ENCODE data around the gene PVR.
A peak's percentile ranks its signal among the peaks of the same experiment; 100 is the strongest.
"Not testable (repeated sequence)": the region's sequence is repeated elsewhere in the genome, so short reads cannot be mapped to it uniquely, and the experiment has no call there.

The PVR gene

DNA sequence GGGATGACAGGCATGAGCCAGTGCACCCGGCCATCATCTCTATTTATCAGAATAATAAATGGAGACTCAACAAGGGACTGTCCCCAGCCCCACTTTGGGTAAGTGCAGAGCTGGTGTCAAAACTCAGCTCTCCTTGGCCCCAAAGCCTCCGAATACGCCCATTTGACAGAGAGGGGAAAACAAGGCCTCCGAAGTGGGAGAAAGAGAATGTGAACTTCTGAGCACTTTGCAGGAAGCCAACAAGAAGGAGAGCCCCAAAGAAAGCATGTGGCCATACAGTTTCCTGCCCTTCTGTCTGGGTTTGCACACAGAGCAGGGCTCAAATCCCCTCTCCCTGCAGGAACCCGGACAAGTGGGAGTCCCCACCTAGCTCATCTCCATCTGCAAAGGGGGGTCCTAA, 56.8 kb downstream of the PVR start:
- no peak for DNase-seq (ENCODE audit: low read depth)

DNA sequence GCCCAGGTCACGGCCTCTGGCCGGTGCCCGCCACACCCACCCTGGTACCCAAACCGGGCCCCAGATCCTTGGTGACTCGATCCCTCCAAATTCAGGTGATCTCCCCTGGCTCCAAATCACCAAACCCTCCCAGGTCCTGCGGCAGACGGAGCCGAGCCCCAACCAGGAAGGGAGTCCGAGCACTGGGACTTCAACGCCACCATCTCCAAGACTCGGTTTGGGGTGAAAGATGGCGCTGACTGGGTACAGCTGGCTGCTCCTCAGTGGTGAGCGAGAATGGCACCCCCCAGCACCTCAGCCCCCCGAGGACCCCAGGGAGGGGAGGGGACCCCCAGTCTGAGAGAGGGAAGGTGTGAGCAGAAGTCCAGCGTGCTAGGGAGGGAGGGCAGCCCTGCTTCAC, 57.5 kb downstream of the PVR start:
- no peak for DNase-seq (ENCODE audit: low read depth)

DNA sequence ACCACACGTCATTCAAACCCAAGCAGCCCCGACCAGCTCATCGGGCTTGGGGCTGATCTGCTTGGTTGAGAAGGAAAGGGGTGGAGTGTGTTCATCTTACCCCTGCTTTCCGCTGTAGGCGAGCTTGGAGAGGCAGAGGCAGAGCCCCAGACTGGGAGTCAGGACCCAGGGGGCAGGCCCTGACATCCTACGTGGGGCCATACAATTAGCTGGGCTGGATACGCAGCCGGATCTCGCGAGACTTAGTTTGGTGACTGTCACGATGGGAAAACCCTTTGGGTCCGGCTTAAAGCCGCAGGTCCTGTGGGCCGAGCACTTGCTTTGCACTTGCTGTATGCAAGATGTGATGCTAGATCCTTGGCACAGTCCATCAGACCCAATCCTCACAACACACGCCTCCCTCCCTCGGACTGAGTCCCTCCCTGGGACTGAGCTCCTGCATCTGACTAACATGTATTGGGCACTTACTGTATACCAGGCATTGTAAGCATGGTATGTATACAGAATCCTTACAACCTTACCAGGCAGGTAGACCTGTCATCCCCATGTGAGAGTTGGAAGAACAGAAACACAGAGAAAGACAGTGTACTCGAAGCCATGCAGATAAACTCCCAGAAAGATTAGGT, 59.0 kb downstream of the PVR start:
- DNase-seq (ENCODE audit: low read depth): peak; percentile 86

DNA sequence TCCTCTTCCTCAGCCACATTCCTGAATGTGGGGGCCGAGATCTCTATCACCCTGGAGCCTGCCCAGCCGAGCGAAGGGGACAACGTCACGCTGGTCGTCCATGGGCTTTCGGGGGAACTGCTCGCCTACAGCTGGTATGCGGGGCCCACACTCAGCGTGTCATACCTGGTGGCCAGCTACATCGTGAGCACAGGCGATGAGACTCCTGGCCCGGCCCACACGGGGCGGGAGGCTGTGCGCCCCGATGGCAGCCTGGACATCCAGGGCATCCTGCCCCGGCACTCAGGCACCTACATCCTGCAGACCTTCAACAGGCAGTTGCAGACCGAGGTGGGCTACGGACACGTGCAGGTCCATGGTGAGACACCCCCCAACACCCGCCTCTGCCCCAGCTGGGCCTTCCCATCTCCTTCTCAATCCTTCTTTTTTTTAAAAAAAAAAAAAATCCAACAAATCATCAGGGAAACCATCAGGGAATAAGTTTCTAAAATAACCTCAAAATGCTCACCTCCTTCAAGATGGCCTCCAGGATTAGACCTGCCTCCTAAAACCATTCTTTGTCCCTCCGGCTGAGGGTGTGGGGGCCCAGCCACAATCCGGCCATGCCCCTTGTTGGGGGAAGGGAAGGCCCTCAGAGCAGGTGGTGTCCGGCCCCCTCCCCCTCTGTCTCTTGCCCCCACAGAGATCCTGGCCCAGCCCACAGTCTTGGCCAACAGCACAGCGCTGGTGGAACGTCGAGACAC, 59.8 kb downstream of the PVR start:
- DNase-seq (ENCODE audit: low read depth): no peak

DNA sequence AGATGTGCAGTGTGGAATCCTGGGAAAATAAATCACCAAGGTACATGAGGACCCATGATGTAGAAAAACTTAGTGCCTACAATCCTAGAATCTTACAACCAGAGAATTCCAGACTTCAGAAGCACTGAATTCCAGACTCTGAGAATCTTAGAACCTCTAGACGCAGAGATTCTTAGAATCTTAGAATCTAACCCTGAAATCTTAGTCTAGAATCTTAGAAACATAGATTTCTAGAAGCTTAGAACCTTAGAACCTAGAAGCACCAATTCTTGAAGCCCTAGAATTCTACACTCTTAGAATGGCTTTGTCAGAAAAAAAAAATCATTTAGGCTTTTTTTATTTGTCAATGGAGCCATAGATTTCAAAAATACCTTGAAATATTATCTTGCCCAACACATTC, 61.3 kb downstream of the PVR start:
- DNase-seq (ENCODE audit: low read depth): no peak

DNA sequence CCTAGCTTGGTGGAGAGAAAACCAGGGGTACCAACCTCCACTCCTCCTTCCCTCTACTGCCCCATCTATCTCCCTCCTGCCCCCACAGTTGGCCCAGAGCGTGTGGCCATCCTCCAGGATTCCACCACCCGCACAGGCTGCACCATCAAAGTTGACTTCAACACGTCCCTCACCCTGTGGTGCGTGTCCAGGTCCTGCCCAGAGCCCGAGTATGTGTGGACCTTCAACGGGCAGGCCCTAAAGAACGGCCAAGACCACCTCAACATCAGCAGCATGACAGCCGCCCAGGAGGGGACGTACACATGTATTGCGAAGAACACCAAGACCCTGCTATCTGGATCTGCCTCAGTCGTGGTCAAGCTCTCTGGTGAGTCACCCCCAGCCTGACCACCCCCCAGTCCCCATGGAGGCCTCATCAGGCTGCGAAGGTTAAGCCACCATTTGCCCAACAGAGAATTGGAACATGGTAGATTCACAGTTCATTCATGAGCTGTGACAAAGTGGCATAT, 61.8 kb downstream of the PVR start:
- no peak for DNase-seq (ENCODE audit: low read depth)

DNA sequence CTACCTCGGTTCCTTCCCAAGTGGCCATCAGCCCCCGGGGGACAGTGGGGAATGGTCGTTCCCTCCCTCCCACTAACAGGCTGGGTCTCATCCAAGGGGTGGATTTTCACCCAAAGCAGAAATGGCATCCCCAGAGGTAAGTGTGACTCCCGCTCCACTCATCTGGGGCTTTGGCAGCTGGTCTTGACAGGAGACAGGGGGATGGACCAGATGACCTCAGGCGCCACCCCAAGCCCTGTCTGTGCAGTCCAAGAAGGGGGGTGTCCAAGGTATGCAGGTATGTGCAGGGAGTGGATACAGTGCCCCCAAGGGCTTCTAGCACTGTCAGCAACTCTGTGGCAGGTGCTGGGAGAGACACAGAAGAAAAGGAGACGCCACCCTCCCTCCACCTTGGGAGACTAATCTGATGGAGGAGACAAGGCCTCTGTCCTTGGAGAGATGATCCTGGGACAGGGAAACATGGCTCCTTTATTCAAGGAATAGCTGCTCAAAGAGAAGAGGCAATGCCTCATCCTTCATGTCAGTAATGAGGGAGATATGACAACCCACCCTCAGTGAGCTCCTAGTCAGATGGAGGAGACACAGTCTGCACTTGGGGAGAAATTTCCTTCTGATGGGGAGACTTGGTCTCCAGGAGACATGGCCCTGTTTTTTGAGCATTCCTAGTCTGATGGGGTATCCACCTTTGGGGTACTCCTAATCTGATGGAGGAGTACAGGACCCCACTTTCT, 63.0 kb downstream of the PVR start:
- no peak for DNase-seq (ENCODE audit: low read depth)

DNA sequence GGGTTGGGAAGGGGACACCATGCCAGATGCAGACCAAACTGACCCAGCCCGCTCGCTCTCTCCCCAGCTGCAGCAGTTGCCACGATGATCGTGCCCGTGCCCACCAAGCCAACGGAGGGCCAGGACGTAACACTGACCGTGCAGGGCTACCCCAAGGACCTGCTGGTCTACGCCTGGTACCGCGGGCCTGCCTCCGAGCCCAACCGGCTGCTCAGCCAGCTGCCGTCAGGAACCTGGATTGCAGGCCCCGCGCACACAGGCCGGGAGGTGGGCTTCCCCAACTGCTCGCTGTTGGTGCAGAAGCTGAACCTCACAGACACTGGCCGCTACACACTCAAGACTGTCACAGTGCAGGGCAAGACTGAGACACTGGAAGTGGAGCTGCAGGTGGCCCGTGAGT, 64.1 kb downstream of the PVR start:
- DNase-seq (ENCODE audit: low read depth): no peak

DNA sequence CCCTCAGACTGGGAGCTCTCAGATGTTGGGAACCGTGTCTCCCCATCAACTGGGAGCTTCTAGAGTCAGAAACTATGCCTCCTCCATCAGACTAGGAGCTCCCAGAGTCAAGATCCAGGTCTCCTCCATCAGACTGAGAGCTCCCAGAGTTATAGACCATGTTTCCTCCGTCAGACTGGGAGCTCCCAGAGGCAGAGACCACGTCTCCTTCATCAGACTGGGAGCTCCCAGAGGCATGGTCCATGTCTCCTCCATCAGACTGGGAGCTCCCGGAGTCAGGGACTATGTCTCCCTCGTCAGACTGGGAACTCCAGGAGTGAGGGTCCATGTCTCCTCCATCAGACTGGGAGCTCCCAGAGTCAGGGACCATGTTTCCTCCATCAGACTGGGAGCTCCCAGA, 65.2 kb downstream of the PVR start:
- no peak for DNase-seq (ENCODE audit: low read depth)

DNA sequence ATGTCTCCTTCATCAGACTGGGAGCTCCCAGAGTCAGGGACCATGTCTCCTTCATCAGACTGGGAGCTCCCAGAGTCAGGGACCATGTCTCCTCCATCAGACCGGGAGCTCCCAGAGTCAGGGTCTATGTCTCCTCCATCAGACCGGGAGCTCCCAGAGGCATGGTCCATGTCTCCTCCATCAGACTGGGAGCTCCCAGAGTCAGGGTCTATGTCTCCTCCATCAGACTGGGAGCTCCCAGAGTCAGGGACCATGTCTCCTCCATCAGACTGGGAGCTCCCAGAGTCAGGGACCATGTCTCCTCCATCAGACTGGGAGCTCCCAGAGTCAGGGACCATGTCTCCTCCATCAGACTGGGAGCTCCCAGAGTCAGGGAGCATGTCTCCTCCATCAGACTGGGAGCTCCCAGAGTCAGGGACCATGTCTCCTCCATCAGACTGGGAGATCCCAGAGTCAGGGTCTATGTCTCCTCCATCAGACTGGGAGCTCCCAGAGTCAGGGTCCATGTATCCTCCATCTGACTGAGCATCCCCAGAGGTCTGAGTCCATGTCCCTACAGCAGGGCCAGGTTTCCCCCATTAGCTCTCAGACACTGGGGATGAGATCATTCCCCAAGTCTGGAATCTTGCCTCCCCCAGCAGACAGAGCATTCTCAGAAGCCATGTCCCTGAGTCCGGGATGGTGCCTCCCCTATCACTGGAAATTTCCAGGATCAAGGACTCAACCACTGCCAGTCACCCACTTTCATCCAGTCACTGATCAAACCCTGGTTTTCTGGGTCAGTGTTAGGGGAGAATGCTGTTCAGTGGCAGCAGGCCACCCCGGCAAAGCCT, 65.9 kb downstream of the PVR start:
- DNase-seq (ENCODE audit: low read depth): not testable (repeated sequence)

DNA sequence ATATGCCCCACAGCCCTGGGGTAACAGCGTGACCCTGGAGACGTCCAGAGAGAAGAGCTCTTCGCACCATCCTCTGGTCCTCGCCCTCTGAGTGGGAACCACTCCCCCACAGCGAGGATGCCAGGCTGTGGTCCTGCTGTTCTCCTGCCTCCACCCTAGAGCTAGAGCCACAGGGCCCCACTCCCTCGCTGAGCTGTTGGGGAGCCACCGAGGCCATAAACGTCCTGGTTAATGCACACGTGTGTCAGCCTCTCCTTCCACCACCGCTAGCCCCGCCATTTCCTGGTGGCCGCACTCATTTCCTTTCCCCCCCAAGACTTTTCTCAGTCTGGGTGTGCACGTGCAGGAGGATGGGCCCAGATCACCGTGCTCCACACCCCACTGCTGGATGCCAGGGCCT, 66.8 kb downstream of the PVR start:
- DNase-seq (ENCODE audit: low read depth): no peak

DNA sequence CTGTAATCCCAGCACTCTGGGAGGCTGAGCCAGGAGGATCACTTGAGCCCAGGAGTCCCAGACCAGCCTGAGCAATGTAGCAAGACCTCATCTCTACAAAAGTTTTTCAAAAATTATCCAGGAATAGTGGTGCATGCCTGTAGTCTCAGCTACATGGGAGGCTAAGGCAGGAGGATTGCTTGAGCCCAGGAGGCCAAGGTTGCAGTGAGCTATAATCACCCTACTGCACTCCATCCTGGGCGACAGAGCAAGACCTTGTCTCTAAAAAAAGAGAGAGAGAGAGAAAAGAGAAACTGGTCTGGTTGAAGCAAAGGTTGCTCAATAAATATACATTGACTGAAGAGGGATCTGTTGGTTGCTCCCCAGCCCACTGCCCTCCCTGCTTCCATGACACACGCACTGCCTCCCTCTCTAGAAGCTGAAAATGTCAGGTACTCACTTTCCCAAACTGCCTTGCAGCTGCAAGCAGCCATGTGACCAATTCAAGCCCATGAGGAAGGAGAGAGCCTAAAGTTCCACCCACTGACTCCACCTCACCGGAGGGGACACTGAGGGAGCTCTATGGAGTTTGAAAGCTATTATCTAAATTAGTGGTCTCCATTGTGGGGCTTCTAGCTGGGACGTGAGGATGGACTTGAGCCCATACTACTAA, 69.3 kb downstream of the PVR start:
- DNase-seq (ENCODE audit: low read depth): no peak

Measured in CMK (cell line).